A549 (cell line): Measurements from ENCODE around the gene EYA2. TPM values are rescaled to one million over a fixed set of nuclear protein-coding genes. Genes with fewer than 3 reads are reported as not detected.
"Not testable (repeated sequence)": the region's sequence is repeated elsewhere in the genome, so short reads cannot be mapped to it uniquely, and the experiment has no call there.

Source experiments
- ATAC-seq, 2 experiments: fragments of 200-7000 bp in 1 of 2; fragments of >200 bp in 1 of 2; cut with Nextera tagmentation in 1 of 2; cut with Tn5 transposase in 1 of 2; 3 replicates each; pipeline versions ENCODE4 v1.8.0 to v1.9.1; 2018 to 2020; ENCODE audit warnings: mild to moderate bottlenecking in 1 of 2, moderate library complexity in 1 of 2
- CTCF ChIA-PET: fragments of 300-600 bp; sonication (Branson Sonifier 250); formaldehyde crosslinking; extraction: SDS; loops from one replicate; lab custom pipeline; 2021; ENCODE audit warnings: antibody characterized with exemption, inconsistent platforms; lab: Yijun Ruan, JAX
- POLR2A ChIA-PET: fragments of 350-600 bp; formaldehyde crosslinking; extraction: SDS; loops from one replicate; lab custom pipeline; 2021; ENCODE audit warnings: antibody characterized with exemption, inconsistent platforms; lab: Yijun Ruan, JAX
- DNase-seq, 2 experiments: peaks; one replicate each; pipeline versions ENCODE4 v3.0.0 to v3.0.0-alpha.2; 2011 to 2016; ENCODE audit warnings: low read depth in 1 of 2, low spot score in 1 of 2
- FAIRE-seq: peaks from 2 replicates; lab custom pipeline; 2011; peaks lifted over from hg19 to GRCh38; lab: Jason Lieb, UNC
- H3K27ac ChIP-seq, 2 experiments: fragments of >200 bp; sonication (Bioruptor Twin); formaldehyde crosslinking; 3 replicates each; pipeline ENCODE4 v1.5.1; 2016 to 2017
- H3K4me1 ChIP-seq: fragments of >200 bp; sonication (Bioruptor Twin); formaldehyde crosslinking; 3 replicates; pipeline ENCODE4 v1.6.1; 2016
- H3K4me2 ChIP-seq: fragments of >200 bp; sonication (Bioruptor Twin); formaldehyde crosslinking; 3 replicates; pipeline ENCODE4 v1.6.1; 2016
- H3K4me3 ChIP-seq: fragments of >200 bp; sonication (Bioruptor Twin); formaldehyde crosslinking; 3 replicates; pipeline ENCODE4 v1.5.1; 2016
- H3K9me3 ChIP-seq: fragments of >200 bp; sonication (Bioruptor Twin); formaldehyde crosslinking; 3 replicates; pipeline ENCODE4 v1.6.1; 2016
- BHLHE40 ChIP-seq: IDR thresholded peaks from 2 replicates; pipeline ENCODE4 v1.6.1; 2012; ENCODE audit warnings: low read depth, low read length, inconsistent platforms
- CBX2 ChIP-seq: fragments of 200-600 bp; sonication (generic); IDR thresholded peaks from 2 replicates; pipeline ENCODE4 v1.6.1; 2016; ENCODE audit warnings: low read depth, mild to moderate bottlenecking, borderline replicate concordance
- EHF ChIP-seq: fragments of 250-450 bp; sonication (Bioruptor Pico); IDR thresholded peaks from 2 replicates; pipeline ENCODE4 v1.5.0; 2020; ENCODE audit warnings: mild to moderate bottlenecking
- FOSB ChIP-seq: fragments of 250-450 bp; sonication (Bioruptor Pico); IDR thresholded peaks from 2 replicates; pipeline ENCODE4 v1.5.0; 2020; ENCODE audit warnings: mild to moderate bottlenecking, moderate library complexity
- FOSL2 ChIP-seq, 2 experiments: fragments of 450-650 bp in 1 of 2; fragments of >200 bp in 1 of 2; sonication (Bioruptor Twin) in 1 of 2; formaldehyde crosslinking; IDR thresholded peaks; 2 replicates each; pipeline versions ENCODE4 v1.5.0 to v1.6.1; 2016 to 2020; ENCODE audit warnings: mild to moderate bottlenecking in 1 of 2, moderate library complexity in 1 of 2
- HEYL ChIP-seq: fragments of 250-450 bp; sonication (Bioruptor Pico); IDR thresholded peaks from 2 replicates; pipeline ENCODE4 v1.8.0; 2021; ENCODE audit warnings: mild to moderate bottlenecking, moderate library complexity
- HOXA7 ChIP-seq: fragments of 250-450 bp; sonication (Bioruptor Pico); IDR thresholded peaks from 2 replicates; pipeline ENCODE4 v1.5.0; 2020; ENCODE audit warnings: mild to moderate bottlenecking, moderate library complexity
- MAFK ChIP-seq: fragments of 450-650 bp; IDR thresholded peaks from 2 replicates; pipeline ENCODE4 v1.6.1; 2014; ENCODE audit not compliant: partially characterized antibody
- MYC ChIP-seq: IDR thresholded peaks from 2 replicates; pipeline ENCODE4 v1.6.1; 2012; ENCODE audit warnings: mild to moderate bottlenecking, inconsistent platforms, low read length, improper control_type of control experiment, borderline replicate concordance
- NR3C1 ChIP-seq: fragments of >200 bp; sonication (Bioruptor Twin); formaldehyde crosslinking; IDR thresholded peaks from 3 replicates; pipeline ENCODE4 v1.6.1; 2017
- RARB ChIP-seq: fragments of 250-450 bp; sonication (Bioruptor Pico); IDR thresholded peaks from 2 replicates; pipeline ENCODE4 v1.8.0; 2021; ENCODE audit warnings: mild to moderate bottlenecking, moderate library complexity
- REST ChIP-seq: fragments of 200-600 bp; sonication (generic); IDR thresholded peaks from 2 replicates; pipeline ENCODE4 v1.6.1; 2016; ENCODE audit warnings: antibody characterized with exemption, mild to moderate bottlenecking, moderate library complexity
- RFX5 ChIP-seq: fragments of 450-650 bp; IDR thresholded peaks from 2 replicates; pipeline ENCODE4 v1.7.1; 2014; ENCODE audit warnings: antibody characterized with exemption, mild to moderate bottlenecking, moderate library complexity
- SREBF2 ChIP-seq: fragments of 450-650 bp; IDR thresholded peaks from 2 replicates; pipeline ENCODE4 v1.6.1; 2014; ENCODE audit warnings: mild to moderate bottlenecking, moderate library complexity
- ZFP36 ChIP-seq: fragments of 450-650 bp; IDR thresholded peaks from 2 replicates; pipeline ENCODE4 v1.6.1; 2014; ENCODE audit warnings: borderline replicate concordance; ENCODE audit not compliant: partially characterized antibody
- ZNF302 ChIP-seq: fragments of 250-450 bp; sonication (Bioruptor Pico); IDR thresholded peaks from 2 replicates; pipeline ENCODE4 v1.9.0; 2021; ENCODE audit warnings: inconsistent platforms, mild to moderate bottlenecking, moderate library complexity
- ZSCAN20 ChIP-seq: fragments of 250-450 bp; sonication (Bioruptor Pico); IDR thresholded peaks from 2 replicates; pipeline ENCODE4 v1.8.0; 2022; ENCODE audit warnings: mild to moderate bottlenecking, moderate library complexity
- WGBS: methylation state at CpG from one replicate; pipeline ENCODE4 v1.1.6; 2017; ENCODE audit errors: missing lambda C conversion rate; 5-methylcytosine and 5-hydroxymethylcytosine counted together
- polyA plus RNA-seq, 4 experiments: library from polyadenylated mRNA; depleted of rRNA in 3 of 4; stranded (reverse); fragments of >200 nt; fragmentation: RNase III in 1 of 4; extraction: RNeasy Plus Mini Kit Qiagen cat#74134 plus additional on column Dnase treatment in 1 of 4; gene quantifications; 2 replicates in 3 of 4; 3 replicates in 1 of 4; pipeline ENCODE4 v1.2.3, GENCODE V29; 2011 to 2017
- TF ChIP-seq, protein P1 (sequence below): IDR thresholded peaks from 2 replicates; pipeline ENCODE4 v1.6.1; 2012; ENCODE audit warnings: low read depth, borderline replicate concordance
- TF ChIP-seq, protein P2 (sequence below): fragments of 250-450 bp; sonication (Bioruptor Pico); IDR thresholded peaks from 2 replicates; pipeline ENCODE4 v1.5.0; 2021; ENCODE audit warnings: mild to moderate bottlenecking, moderate library complexity, borderline replicate concordance
- TF ChIP-seq, protein P3 (sequence below): fragments of 250-450 bp; sonication (Bioruptor Pico); IDR thresholded peaks from 2 replicates; pipeline ENCODE4 v1.5.0; 2020; ENCODE audit warnings: low read depth, mild to moderate bottlenecking, moderate library complexity

EYA2 gene
- polyA plus RNA-seq, 2 of the 4 experiments (the other 2 are of a cell fraction), result 4.5 to 4.6 TPM

GRCh38 chr20:46931699-46932098 lies 37.1 kb downstream of the EYA2 start:
- TF ChIP-seq NR3C1 (no peak), MYC (no peak), BHLHE40 (no peak), ZNF302 (no peak), RARB (no peak)
- TF ChIP-seq, protein P1, sequence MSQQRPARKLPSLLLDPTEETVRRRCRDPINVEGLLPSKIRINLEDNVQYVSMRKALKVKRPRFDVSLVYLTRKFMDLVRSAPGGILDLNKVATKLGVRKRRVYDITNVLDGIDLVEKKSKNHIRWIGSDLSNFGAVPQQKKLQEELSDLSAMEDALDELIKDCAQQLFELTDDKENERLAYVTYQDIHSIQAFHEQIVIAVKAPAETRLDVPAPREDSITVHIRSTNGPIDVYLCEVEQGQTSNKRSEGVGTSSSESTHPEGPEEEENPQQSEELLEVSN, result no peak
- no peak overlapping the region for H3K27ac ChIP-seq
- 88% methylated on average over 11 of the region's 11 CpGs for WGBS
- no peak for ATAC-seq
- H3K4me3 ChIP-seq, result no peak overlapping the region
- no peak for DNase-seq
- POLR2A ChIA-PET, result no interaction called here
- FAIRE-seq, result no peak
- no peaks in the 10 kb centered on the region for H3K9me3 ChIP-seq
- no peaks in the 10 kb centered on the region for H3K4me1 ChIP-seq
- H3K4me2 ChIP-seq, result no peak overlapping the region
- CTCF ChIA-PET, result interaction anchor here (0.7 to 0.9 kb wide), 2 partner anchors 23 to 74 kb away, joined by 3 read pairs; no protein-coding TSS in a partner anchor

- 84% methylated on average over 10 of the region's 10 CpGs for WGBS
- POLR2A ChIA-PET, H3K4me3 ChIP-seq, FAIRE-seq, H3K27ac ChIP-seq, DNase-seq, ATAC-seq, H3K9me3 ChIP-seq, H3K4me1 ChIP-seq, H3K4me2 ChIP-seq: not testable (repeated sequence)
- CTCF ChIA-PET, result interaction anchor here (0.7 to 0.9 kb wide), 3 partner anchors 9 to 73 kb away, joined by 3 read pairs; no protein-coding TSS in a partner anchor
Measured at GRCh38 chr20:46932439-46932838, 37.8 kb downstream of the EYA2 start.

GRCh38 chr20:46933150-46933549 lies 38.5 kb downstream of the EYA2 start:
- TF ChIP-seq CBX2 (no peak), EHF (no peak)
- CTCF ChIA-PET, result interaction anchor here (0.9 to 1.6 kb wide), 3 partner anchors 8 to 18 kb away, joined by 3 to 5 read pairs (median 3); no protein-coding TSS in a partner anchor
- Histone ChIP-seq H3K4me3 (no peak overlapping the region), H3K9me3 (no peaks in the 10 kb centered on the region), H3K4me1 (no peaks in the 10 kb centered on the region), H3K4me2 (no peak overlapping the region), H3K27ac (no peak overlapping the region)
- ATAC-seq (no peak), FAIRE-seq (no peak), DNase-seq (no peak)
- POLR2A ChIA-PET, result no interaction called here
- 76% methylated on average over 5 of the region's 5 CpGs for WGBS

DNA sequence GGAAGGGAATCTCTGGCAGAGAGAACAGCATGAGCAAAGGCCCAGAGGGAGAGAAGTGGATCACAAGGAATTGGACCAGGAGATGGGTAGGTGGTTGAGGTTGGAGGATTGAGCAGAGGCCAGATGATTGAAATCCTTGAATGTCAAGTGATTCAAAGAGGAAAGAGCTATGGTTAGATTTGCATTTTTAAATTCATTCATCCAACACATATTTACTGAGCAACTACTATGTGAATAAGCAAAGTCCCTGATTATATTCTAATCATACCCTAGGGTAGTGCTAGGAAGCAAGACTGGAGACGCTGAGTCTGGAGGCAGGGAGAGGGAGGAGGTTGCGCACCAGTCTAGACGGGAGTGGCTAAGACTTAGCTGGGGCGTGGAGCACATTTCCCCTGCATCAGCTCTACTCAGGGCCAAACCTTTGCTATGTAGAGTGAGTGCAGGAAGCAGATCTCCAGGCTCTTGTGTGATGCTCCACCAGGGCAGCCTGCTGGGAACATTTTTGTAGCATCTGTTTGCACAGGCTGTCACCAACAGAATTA lies 40.2 kb downstream of the EYA2 start:
- Histone ChIP-seq H3K4me1 (no peaks in the 10 kb centered on the region), H3K4me3 (no peak overlapping the region), H3K27ac (no peak overlapping the region), H3K9me3 (no peaks in the 10 kb centered on the region), H3K4me2 (no peak overlapping the region)
- FAIRE-seq, result no peak
- ATAC-seq, result no peak
- DNase-seq, result no peak
- WGBS, result 86% methylated on average over 4 of the region's 4 CpGs
- TF ChIP-seq SREBF2 (no peak), ZNF302 (no peak), RFX5 (no peak), FOSL2 (IDR thresholded peaks at IDR 0.05) (no peak), FOSL2 (CRISPR knock-in tag; IDR thresholded peaks at IDR 0.05) (no peak), HOXA7 (no peak), MAFK (no peak), FOSB (CRISPR knock-in tag) (no peak), HEYL (no peak), REST (no peak), ZFP36 (no peak), ZSCAN20 (CRISPR knock-in tag) (no peak), EHF (no peak)
- TF ChIP-seq, protein P2, sequence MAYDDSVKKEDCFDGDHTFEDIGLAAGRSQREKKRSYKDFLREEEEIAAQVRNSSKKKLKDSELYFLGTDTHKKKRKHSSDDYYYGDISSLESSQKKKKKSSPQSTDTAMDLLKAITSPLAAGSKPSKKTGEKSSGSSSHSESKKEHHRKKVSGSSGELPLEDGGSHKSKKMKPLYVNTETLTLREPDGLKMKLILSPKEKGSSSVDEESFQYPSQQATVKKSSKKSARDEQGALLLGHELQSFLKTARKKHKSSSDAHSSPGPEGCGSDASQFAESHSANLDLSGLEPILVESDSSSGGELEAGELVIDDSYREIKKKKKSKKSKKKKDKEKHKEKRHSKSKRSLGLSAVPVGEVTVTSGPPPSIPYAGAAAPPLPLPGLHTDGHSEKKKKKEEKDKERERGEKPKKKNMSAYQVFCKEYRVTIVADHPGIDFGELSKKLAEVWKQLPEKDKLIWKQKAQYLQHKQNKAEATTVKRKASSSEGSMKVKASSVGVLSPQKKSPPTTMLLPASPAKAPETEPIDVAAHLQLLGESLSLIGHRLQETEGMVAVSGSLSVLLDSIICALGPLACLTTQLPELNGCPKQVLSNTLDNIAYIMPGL, result no peak
- TF ChIP-seq, protein P3, sequence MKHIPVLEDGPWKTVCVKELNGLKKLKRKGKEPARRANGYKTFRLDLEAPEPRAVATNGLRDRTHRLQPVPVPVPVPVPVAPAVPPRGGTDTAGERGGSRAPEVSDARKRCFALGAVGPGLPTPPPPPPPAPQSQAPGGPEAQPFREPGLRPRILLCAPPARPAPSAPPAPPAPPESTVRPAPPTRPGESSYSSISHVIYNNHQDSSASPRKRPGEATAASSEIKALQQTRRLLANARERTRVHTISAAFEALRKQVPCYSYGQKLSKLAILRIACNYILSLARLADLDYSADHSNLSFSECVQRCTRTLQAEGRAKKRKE, result no peak
- POLR2A ChIA-PET, result no interaction called here
- CTCF ChIA-PET, result no interaction called here
